Common myeloid progenitor, CD34-positive (primary cell): ENCODE measurements around the gene MCF2L.
A peak's percentile ranks its signal among the peaks of the same experiment; 100 is the strongest.

Experiments
- CTCF ChIA-PET: fragments of 350-600 bp; sonication (Branson Sonifier 250); formaldehyde crosslinking; loops from one replicate; lab custom pipeline; 2021; ENCODE audit warnings: antibody characterized with exemption; lab: Charles Lee
- POLR2A ChIA-PET: fragments of 350-600 bp; sonication (Branson Sonifier 250); formaldehyde crosslinking; loops from one replicate; lab custom pipeline; 2021; ENCODE audit warnings: antibody characterized with exemption; lab: Charles Lee
- DNase-seq, 3 donors: peaks; one replicate each; pipeline versions ENCODE4 v3.0.0 to v3.0.0-alpha.2; 2013
- H3K27ac ChIP-seq, 2 experiments: 1 replicate in 1 of 2; 2 replicates in 1 of 2; pipeline ENCODE4 v1.7.0; 2013; ENCODE audit warnings: inconsistent platforms in 2 of 2, low read length in 2 of 2, mild to moderate bottlenecking in 2 of 2, low read depth in 1 of 2, moderate library complexity in 1 of 2; ENCODE audit not compliant: severe bottlenecking in 2 of 2, insufficient read depth in 1 of 2, poor library complexity in 1 of 2
- H3K27me3 ChIP-seq, 5 experiments: replicated peaks in 2 of 5; 1 replicate in 3 of 5; 2 replicates in 2 of 5; pipeline versions ENCODE4 v1.6.1 to v1.7.0; 2013; ENCODE audit warnings: low read length in 4 of 5, mild to moderate bottlenecking in 2 of 5, moderate library complexity in 2 of 5, inconsistent platforms in 1 of 5; ENCODE audit not compliant: insufficient read depth in 5 of 5, control insufficient read depth in 4 of 5
- H3K36me3 ChIP-seq, 4 experiments: 1 replicate in 2 of 4; 2 replicates in 2 of 4; pipeline versions ENCODE4 v1.6.1 to v1.7.0; 2013; ENCODE audit warnings: low read length in 3 of 4, control low read depth in 1 of 4, mild to moderate bottlenecking in 1 of 4; ENCODE audit not compliant: control insufficient read depth in 4 of 4, insufficient read depth in 4 of 4
- H3K4me1 ChIP-seq, 4 experiments: 1 replicate in 3 of 4; 2 replicates in 1 of 4; pipeline versions ENCODE4 v1.6.1 to v1.7.1; 2013; ENCODE audit warnings: low read length in 3 of 4, mild to moderate bottlenecking in 3 of 4, control low read depth in 1 of 4, inconsistent platforms in 1 of 4, moderate library complexity in 1 of 4; ENCODE audit not compliant: control insufficient read depth in 4 of 4, insufficient read depth in 4 of 4; ENCODE audit errors: control extremely low read depth in 1 of 4
- H3K4me3 ChIP-seq, 7 experiments: 1 replicate in 4 of 7; 2 replicates in 3 of 7; pipeline versions ENCODE4 v1.5.1 to v1.7.0; 2013; ENCODE audit warnings: mild to moderate bottlenecking in 7 of 7, low read length in 6 of 7, moderate library complexity in 6 of 7, inconsistent platforms in 2 of 7, low read depth in 2 of 7, control low read depth in 1 of 7; ENCODE audit not compliant: insufficient read depth in 4 of 7, control insufficient read depth in 1 of 7; ENCODE audit errors: extremely low read depth in 1 of 7
- H3K9me3 ChIP-seq, 5 experiments: 1 replicate in 4 of 5; 2 replicates in 1 of 5; pipeline versions ENCODE4 v1.6.1 to v1.7.1; 2013; ENCODE audit warnings: low read length in 4 of 5, mild to moderate bottlenecking in 2 of 5, inconsistent platforms in 1 of 5, low read depth in 1 of 5, moderate library complexity in 1 of 5; ENCODE audit not compliant: control insufficient read depth in 4 of 5, insufficient read depth in 2 of 5; ENCODE audit errors: control extremely low read depth in 1 of 5
- WGBS: methylation state at CpG from one replicate; pipeline ENCODE4 v1.1.5; 2013; ENCODE audit not compliant: insufficient coverage; 5-methylcytosine and 5-hydroxymethylcytosine counted together

Gene MCF2L

GRCh38 chr13:113126265-113127150, 157.5 kb downstream of the MCF2L start:
- CTCF ChIA-PET: interaction anchor here (0.9 kb wide), 1 partner anchor 10 kb away, joined by 4 read pairs; no protein-coding TSS in a partner anchor
- Histone ChIP-seq H3K36me3 (no peaks in the 10 kb centered on the region), H3K4me1 (peaks cover 0 to 9% (median 4%) of the 10 kb centered on the region in 4 experiments), H3K27me3 (peaks cover 0 to 35% (median 11%) of the 10 kb centered on the region in 5 experiments), H3K9me3 (peaks cover 0 to 4% (median 0%) of the 10 kb centered on the region in 5 experiments), H3K27ac (no peak overlapping the region), H3K4me3 (no peak overlapping the region)
- WGBS: 93% methylated on average over 15 of the region's 18 CpGs
- no peak for DNase-seq
- POLR2A ChIA-PET: no interaction called here

GRCh38 chr13:113129480-113129879, 160.5 kb downstream of the MCF2L start:
- 67% methylated on average over 15 of the region's 27 CpGs for WGBS
- DNase-seq: no peak
- H3K4me1 ChIP-seq: peaks cover 0 to 9% (median 4%) of the 10 kb centered on the region in 4 experiments
- ChIA-PET POLR2A (no interaction called here), CTCF (no interaction called here)
- no peaks in the 10 kb centered on the region for H3K36me3 ChIP-seq
- H3K27ac ChIP-seq: no peak overlapping the region
- peaks cover 0 to 7% (median 0%) of the 10 kb centered on the region in 5 experiments for H3K9me3 ChIP-seq
- peak overlapping the region in 4 of 7 experiments; percentile 46 to 62 (median 56) for H3K4me3 ChIP-seq
- H3K27me3 ChIP-seq: peaks cover 2 to 44% (median 11%) of the 10 kb centered on the region in 5 experiments

DNA sequence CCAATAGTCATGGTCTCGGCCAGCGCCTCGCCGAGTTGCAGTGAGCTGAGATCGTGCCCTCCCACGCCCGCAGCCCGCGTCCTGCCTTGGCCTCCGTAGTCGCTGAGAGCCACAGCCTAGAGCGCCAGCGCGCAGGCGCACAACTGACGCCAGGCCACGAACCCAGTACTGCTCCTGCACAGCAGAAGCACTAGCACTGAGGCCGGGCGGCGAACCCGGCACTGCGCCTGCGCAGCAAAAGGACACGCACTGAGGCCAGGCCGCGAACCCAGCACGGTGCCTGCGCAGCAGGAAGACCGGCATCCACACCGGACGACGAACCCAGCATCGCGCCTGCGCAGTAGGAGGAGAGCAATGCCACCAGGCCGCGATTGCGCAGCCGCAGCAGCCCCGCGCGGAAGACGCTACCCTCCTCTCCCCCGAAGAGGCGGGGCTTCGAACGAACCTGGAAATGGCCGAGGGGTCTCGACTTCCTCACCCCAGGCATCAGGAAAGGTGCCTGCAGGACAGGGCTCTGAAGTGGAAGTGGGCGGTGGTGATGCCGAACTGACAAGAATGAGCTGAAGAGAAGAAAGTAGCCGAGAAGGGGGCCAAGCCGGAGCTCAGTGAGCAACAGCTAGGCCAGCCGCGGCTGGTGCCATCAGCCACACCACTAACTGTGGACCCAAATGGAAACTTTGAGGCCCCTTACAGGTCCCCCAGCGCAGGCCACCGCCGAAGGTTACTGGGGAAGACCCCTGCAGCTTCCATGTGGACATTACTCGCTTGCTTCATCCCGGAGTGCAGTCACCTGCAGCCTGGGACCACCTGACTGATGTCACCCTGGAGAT, 161.1 kb downstream of the MCF2L start:
- Histone ChIP-seq H3K4me1 (peaks cover 0 to 9% (median 4%) of the 10 kb centered on the region in 4 experiments), H3K27ac (no peak overlapping the region), H3K27me3 (peaks cover 2 to 44% (median 11%) of the 10 kb centered on the region in 5 experiments), H3K9me3 (peaks cover 0 to 8% (median 0%) of the 10 kb centered on the region in 5 experiments), H3K4me3 (peak overlapping the region in 6 of 7 experiments; percentile 15 to 62 (median 50)), H3K36me3 (no peaks in the 10 kb centered on the region)
- ChIA-PET POLR2A (no interaction called here), CTCF (no interaction called here)
- 38% methylated on average over 50 of the region's 60 CpGs for WGBS
- peak; percentile 27 to 49 (median 49) for DNase-seq

DNA sequence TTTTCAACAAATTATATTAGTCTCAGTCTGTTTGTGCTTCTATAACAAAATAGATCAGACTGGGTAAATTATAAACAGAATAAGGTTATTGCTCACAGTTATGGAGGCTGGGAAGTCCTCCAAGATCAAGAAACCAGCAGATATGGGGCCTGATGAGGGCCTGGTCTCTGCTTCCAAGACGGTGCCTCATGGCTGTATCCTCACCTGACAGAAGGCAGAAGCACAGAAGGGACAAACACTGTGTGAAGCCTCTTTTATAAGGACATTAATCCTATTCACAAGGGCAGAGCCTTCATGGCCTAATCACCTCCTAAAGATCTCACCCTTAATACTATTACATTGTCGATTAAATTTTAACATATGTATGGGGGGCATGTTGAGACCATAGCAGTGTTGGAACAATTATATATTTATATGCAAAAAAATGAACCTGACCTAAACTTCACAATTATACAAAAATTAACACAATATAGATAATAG, 166.3 kb downstream of the MCF2L start:
- no peaks in the 10 kb centered on the region for H3K36me3 ChIP-seq
- no peaks in the 10 kb centered on the region for H3K4me1 ChIP-seq
- POLR2A ChIA-PET: no interaction called here
- peaks cover 0 to 4% (median 0%) of the 10 kb centered on the region in 5 experiments for H3K9me3 ChIP-seq
- H3K27me3 ChIP-seq: peaks cover 3 to 28% (median 13%) of the 10 kb centered on the region in 5 experiments
- no peak overlapping the region for H3K4me3 ChIP-seq
- CTCF ChIA-PET: no interaction called here
- no peak for DNase-seq
- WGBS: 93% methylated on average over 1 of the region's 2 CpGs
- no peak overlapping the region for H3K27ac ChIP-seq

- whole genome bisulfite sequencing: 82% methylated on average over 7 of the region's 11 CpGs
- Histone ChIP-seq H3K9me3 (peaks cover 0 to 4% (median 0%) of the 10 kb centered on the region in 5 experiments), H3K27me3 (peaks cover 0 to 8% (median 4%) of the 10 kb centered on the region in 5 experiments), H3K36me3 (no peaks in the 10 kb centered on the region), H3K4me3 (no peak overlapping the region), H3K27ac (no peak overlapping the region), H3K4me1 (no peaks in the 10 kb centered on the region)
- DNase-seq: no peak
- ChIA-PET CTCF (interaction anchor here (0.9 to 2.0 kb wide), 2 partner anchors 9 to 110 kb away, joined by 3 to 5 read pairs; no protein-coding TSS in a partner anchor), POLR2A (no interaction called here)
Observed at GRCh38 chr13:113137691-113138298, 168.8 kb downstream of the MCF2L start.

GRCh38 chr13:113138792-113139551, 170.0 kb downstream of the MCF2L start:
- POLR2A ChIA-PET: no interaction called here
- Histone ChIP-seq H3K4me1 (no peaks in the 10 kb centered on the region), H3K4me3 (no peak overlapping the region), H3K27me3 (peaks cover 0 to 8% (median 4%) of the 10 kb centered on the region in 5 experiments), H3K36me3 (no peaks in the 10 kb centered on the region), H3K9me3 (peaks cover 0 to 4% (median 0%) of the 10 kb centered on the region in 5 experiments), H3K27ac (no peak overlapping the region)
- CTCF ChIA-PET: no interaction called here
- DNase-seq: no peak
- 89% methylated on average over 15 of the region's 16 CpGs for WGBS
